HG02970 (cell line): ENCODE results near the gene TRIM66.

ENCODE experiments used
- ATAC-seq: cut with Tn5 transposase; IDR thresholded peaks from one replicate; pipeline ENCODE4 v1.9.1; 2021; ENCODE audit warnings: mild to moderate bottlenecking, moderate library complexity, moderate number of reproducible peaks; ENCODE audit not compliant: unreplicated experiment, low FRiP score

TRIM66 gene

DNA sequence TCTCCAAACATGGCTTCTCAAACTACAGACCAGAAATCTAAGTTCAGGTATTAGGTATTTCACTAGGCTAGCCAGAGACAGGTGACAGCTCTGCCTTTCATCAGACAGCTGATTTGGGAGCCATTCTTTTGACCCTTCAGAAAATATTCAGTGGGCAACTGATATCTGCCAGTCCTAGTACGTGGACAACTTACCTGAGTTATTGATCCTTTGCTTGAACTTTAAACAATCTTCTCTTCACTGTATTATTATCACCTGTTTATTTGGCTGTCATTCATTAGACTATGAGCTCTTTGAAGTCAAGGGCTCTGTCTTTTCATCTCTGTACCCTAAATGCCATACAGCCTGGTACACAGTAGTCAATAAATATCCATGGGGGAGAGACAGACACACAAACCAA, 17.2 kb downstream of the TRIM66 start:
- ATAC-seq: no peak

DNA sequence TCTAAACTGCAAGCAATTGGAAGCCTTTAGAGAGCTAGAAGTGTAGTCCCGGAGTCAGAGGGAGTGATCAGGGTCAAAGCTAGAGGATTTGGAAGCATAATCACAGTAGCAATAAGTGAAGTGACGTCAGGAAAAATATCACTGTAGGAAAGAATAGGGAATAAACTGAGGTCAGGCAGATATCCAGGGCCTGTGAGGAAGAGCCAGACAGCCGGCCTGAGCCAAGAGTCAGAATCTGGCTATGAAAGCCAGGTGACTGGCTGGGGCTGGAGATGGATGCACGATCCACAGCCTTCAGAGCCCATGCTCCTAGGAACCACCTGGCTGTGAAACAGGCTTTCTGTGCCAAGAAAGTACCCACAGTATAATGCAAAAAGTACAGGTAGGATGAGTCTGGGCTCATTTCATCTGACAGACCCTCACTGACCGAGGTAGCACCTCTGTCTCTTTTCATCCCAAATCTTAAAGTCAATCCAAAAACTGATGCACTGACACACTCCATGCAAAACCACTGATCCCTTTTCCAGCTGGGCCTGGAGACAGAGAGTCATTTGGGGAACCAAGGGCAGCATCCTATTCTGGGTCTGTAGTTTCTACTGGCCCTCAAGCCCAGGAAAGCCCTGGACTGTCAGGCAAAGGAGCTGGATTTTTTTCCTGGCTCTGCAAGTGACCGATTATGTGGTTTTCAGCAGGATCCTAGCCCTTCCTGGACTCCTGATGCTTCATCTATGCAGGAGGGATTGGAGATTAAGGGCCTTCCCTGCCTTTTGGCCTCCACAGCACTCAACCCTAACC, 21.3 kb downstream of the TRIM66 start:
- no peak for ATAC-seq

DNA sequence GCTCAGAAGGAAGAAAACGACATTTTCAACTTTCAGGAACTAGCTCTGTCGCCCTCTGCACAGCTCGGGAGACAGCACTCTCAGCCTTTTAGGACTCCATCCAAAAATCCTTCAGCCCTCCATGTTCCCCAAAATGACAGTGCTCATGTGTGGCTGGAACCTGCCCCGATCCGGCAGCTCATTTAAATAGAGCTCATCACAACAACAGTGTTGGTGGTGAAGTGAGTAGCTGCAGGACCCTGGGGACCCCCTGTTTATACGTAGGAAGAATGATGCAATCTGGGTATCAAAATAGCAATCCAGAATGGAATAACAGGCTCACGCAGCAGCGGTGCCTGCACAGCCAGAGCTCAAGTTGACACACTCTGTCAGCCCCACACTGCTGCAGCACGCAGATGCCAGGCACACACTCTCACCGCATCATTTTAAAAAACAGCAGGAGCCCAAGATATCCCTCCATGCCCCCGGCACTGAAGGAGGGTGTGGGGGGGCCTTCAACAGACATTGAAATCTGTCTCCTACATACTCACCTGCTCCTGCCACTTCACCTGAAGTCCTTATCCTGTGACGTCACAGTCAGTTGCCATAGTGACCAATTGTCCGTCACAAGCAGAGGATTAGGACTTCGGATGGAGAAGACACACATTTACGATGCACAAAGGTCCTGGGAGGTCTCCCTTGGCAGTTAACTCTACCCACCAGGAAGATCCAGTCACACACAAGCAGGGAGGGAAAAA, 24.0 kb downstream of the TRIM66 start:
- ATAC-seq: no peak

DNA sequence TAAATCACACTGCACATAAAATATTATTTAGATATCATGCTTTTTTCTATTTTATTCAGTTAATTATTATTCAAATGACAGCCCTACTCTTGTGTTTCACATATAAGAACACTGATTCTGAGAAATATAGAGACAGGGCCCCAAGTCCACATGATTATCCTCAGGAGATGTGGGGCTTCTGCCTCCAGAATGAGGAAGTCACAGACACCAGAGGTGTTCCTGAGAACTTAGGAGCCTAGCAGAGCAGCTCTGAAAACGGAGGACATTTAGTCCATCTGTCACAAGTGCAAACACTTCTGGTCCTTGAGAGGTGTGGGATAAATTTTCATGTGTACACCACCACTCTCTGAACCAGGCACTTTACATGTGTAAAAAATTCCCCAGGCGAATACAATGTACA, 26.2 kb downstream of the TRIM66 start:
- ATAC-seq: no peak

DNA sequence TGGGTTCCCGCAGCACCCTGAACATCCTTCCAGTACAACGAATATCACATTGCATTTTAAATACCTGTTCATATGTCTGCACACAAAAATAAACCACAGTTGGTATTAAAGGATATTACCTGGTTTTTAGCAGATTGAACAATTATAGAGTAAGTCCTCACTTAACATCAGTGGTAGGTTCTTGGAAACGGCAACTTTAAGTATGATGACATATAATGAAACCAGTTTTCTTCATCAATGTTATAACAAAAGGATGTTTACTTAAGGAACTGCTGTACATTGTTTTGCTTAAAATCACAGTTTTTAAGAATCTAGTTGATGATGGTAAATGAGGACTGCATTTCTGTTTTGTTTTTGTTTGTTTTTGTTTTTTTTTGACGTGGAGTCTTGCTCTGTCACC, 28.0 kb downstream of the TRIM66 start:
- ATAC-seq: no peak

DNA sequence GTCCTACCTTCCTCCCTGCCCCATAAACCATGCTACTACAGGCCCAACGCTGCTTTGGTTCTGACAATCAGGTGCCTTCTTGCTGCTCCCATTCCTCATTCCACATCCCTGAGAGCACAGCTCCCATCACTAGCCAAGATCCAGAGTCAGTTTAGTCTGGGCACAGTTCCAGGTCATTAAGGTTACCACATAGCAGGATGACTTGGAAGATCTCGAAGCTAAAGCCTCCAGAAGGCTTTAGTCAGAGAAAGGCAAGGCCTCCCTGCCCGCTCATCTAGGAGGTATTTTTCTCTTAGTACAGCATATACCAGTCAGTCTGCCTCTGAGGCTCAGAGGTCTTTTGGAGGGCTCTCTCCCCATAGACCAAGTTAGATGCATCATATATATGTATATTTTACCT, 30.3 kb downstream of the TRIM66 start:
- ATAC-seq: no peak

DNA sequence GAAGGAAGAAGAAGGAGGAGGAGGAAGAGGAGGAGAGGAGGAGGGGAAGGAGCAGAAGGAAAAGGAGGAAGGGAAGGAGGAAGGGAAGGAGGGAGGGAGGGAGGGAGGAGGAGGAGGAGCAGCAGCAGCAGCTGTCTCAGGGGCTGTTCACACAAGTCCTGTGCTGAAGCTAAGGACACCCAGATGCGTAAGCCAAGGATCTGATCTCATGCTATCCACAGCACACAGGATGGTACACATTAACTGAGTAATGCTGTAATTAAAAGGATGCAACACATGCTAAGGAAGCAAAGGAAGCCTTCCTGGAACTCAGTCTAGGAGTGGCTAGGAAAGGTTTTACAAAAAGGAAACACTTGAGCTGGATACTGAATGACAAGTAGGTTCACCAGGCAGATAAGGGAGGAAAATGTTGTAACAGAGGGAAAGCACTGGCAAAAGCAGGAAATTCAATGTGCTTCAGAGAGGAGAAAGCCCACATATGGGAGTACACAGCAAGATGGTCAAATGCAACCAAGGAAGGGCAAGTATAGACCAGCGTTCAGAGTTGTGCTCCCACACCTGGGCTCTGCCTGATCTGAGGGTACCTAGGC, 32.0 kb downstream of the TRIM66 start:
- ATAC-seq: no peak

DNA sequence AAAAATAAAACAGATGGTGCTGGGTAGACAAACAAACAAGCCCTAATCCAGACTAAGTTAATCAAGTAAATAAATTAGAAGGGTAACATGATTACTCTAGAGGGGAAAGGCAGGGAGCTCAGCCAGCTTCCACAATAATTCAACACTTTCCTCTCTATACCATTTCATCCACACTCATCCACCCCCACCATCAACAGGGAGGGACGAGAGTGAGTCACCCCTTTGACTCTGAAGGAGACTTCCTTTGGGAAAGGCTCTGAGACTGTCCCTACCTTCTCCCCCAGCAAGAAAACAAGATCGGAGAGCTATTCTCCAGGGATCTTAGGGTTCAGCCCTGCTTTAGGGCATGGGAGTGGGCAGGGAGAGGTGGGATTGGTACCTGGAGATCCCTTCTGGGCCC, 33.1 kb downstream of the TRIM66 start:
- ATAC-seq: no peak

DNA sequence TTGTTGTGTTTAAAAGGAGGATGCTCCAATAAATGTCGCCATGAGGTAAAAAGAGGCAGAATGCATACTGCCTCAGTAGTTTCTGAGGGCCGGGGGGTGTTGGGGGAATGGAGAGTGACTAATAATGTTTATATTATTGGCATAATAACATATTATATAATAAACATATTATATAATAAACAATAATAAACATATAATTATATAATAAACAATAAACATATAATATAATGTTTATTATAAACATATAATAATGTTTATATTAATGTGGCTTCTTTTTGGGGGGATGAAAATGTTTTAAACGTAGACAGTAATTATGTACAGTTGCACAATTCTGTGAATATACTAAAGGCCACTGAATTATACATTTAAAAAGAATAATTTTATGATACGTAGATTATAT, 35.6 kb downstream of the TRIM66 start:
- ATAC-seq: no peak

DNA sequence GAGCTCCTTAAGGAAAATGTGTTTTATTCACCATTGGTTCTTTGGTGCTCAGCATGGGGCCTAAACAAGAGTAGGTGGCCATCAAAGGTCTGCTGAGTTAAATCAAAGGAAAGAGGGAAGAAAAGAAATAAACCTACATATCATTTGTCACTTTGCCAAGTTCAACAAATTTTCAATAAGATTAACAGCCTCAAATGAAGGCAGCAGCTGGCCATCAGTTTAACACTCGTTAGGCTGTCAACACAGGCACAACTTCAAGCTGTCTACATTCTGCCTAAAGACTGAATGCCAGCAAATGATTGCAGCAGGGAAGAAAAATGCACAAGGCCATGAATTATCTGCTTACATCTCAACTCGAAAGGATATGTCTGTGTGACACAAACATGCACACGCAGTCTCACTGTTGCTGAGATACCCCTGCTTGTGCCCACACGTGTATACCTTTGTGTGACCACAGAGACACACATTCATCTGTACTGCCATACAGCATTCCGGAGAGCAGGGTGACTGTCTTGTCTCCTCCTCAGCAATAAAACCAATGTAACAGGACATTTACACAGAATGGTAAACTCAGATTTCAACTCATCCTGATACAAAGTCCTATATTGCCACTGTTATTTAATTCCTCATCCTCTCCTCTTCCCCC, 40.1 kb downstream of the TRIM66 start:
- ATAC-seq: no peak

DNA sequence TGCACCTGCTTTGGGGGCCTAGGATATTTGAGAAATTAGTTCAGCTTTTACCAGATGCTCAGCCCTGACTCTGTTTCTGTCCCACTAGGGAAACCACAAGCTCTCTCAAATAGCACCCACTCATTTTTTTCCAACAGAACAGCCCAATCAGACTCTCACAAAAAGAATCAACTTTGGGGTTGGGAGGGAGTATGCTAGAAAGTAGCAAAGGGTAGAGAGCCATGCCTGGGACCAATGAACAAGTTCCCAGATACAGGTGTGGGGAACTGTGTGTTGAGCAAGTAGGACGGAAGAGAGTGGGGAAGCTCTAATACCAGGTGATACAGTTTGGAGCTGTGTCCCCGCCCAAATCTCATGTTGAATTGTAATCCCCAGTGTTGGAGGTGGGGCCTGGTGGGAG, 41.1 kb downstream of the TRIM66 start:
- no peak for ATAC-seq

DNA sequence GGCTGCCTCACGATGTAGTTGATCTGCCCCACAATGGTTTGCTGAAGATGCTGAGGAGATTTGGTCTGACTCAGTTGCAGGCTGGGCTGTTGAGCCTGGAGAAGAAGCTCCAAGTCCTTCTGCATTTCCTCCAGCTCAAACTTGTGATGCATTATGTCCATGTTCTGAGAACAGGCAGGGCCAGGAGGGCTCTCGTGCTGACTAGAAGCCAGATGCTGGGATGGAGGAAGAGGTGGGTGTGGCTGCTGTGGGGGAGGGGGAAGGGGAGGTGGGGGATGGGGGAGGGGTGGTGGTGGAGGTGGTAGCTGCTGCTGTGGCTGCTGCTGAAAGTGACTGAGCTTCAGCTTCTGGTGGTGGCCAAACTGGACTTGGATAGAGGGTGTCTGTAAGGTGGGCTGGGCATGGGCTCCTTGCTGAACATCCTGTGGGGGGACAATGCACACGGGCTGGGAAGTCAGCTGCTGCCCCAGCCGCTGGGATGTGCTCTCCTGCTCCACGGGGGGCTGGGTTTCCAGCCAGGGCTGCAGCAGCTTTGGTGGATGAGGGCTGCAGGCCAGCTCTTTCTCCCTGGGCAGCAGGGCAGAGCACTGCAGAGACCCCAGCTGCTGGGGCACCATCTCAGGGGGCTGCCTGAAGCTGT, 42.1 kb downstream of the TRIM66 start:
- ATAC-seq: no peak

DNA sequence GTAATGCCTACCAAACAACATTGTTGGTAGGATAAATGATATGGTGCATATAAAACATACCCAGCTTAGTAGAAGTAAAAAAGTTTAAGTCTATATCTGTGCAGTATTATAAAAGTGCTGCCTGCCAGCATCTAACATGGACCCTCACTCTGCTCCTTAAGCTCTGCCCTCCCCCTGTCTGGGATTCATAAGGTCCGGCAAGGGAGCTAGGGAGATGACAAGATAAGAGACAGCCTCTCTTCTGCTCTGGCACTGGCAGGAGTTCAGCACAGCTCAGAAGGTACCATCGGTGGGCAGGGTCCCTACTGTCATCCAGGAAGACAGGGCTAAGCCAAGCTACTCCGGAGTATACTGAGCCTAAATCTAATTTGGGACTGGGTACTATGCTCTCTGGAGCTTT, 42.8 kb downstream of the TRIM66 start:
- ATAC-seq: no peak

DNA sequence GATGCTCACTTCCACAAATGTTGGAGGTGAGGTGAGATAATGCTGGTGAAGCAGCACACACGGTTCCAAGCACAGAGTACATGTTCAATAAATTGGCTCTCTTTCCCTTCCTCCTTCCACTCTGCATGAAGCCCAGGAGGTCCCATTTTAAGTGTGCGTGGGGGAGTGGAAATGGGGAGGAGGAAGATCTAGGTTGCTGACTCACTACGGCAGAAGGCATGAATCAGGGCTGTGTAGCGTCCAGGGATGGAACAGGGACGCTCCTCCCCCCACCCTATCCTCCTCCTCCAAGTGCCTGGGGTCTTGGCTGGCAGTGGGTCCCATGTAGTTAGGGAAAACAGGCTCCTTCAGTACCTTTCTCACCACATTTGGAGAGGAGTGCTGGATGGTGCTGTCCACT, 44.2 kb downstream of the TRIM66 start:
- ATAC-seq: no peak

DNA sequence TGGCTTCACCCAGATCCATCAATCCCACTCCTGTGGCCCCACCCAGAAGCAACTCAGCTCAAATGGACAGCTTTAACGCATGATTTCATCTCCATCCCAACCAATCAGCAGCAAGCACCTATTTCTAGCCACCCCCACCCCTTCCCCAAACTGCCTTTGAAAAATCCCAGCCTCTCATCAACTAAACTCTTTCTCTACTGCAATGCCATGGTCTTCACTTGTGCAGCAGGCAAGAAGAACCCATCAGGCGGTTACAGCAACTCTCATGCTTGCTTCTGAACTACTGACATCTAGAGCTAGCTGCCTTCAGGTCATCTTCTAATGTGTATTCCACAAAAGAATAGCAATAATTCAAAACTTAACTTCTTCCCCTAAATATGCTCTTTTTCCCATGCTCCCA, 46.3 kb downstream of the TRIM66 start:
- no peak for ATAC-seq

DNA sequence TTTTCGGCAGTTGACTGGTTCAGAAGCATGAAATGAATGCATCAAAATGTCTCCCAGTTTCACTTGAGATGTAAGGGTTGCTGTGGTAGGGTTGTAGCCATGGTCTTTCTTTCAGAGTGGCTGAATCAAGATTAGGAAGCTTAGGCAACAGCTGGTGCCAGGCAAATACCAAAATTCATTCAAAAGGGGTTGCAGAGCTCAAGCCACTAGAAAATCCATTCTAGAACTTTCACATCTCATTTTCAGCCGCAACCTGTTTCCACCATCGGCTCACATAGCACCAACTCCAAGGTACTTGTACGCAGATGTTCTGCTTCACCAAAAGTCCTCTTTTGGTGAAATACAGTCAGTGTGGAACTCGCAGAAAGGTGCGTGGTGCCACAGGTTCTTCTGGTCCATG, 48.0 kb downstream of the TRIM66 start:
- no peak for ATAC-seq

DNA sequence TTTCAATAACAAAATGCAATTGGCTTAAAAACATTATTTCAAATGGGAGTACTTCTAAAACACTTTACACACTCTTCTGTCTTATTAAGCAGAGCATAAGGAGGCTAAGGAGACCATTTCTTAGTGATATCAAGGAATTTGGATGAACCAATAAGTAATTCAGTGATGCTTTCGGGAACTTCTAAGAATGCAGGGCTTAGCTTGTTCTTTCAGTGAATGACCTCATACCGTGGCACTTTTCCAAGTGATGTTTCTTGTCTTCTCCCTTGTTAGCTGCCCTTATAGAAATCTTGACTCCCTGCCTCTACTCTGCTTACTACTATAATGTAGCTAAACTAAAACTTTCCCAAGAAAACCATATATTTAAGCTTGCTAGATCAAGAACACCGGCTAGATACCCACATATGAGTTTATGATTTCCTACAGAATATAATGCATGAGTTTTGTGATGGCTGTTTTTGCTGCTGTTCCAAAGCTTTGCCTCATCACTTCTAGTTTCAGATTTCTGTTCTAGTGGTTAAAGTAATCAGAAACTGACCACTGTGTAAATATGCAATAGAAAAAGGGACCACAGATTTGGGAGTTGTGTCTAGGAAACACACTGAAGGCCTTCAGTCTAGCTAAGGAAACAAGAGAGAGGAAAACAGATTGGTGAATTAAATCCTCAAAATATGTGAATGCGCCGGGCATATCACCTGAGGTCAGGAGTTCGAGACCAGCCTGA, 50.9 kb downstream of the TRIM66 start:
- no peak for ATAC-seq

DNA sequence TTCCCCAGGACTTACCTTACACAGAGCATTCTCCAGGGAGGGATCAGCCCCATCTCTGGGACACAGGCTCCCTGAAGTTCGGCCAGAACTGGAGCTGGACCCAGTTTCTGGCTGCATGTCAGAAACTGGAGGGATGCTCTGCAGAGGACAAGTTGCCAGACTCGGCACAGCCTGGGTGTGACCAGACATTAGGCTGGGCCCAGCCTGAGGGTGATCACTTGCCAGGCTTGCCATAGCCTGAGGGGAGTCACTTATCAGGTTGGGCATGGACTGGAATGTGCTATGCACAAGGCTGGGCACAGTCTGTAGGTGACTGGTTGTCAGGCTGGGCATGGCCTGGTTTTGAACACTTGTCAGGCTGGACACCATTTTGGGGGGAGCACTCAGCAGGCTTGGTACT, 57.8 kb downstream of the TRIM66 start:
- ATAC-seq: no peak

DNA sequence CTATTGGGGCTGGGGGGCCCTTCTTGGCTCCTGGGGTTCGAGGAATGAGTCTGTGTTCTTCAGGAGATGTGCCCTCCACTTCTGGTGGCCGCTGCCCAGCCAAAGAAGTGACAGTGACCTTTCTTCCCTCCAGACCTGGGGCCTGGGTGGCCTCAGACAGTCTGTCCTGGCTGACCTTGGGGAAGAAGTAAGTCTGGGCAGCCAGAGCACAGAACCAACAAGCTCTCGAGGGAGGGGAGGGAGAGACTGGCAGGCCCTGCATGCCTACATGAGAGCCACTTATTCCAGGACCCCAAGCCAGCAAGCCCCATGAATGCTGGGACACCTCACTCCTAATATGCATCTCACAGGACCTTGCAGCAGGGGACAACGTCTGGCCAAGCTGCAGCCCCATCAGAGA, 61.3 kb downstream of the TRIM66 start:
- no peak for ATAC-seq

DNA sequence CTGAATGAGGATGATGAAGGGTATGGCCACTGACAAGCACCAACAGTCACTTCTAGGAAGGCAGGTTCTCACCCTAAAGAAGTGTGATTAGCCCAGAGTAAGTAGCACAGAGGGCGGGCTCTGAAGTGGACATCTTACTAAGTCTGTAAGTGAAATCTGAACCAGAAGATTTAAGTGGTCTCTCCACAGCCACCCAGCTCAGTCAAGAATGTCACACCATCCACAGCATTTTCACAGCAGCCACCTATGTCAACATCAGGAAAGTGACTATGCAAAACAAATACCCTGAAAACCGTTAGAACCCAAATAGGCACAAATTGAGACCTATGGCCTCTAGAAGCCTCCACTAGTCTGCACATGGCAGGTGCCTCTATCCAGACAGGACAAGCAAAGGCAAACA, 65.4 kb downstream of the TRIM66 start:
- ATAC-seq: no peak
